ENCODE measurements around the gene EPHA4.

EPHA4 gene

GRCh38 chr2:221370076-221370856 lies 201.8 kb downstream of the EPHA4 start:
- no peak overlapping the region for H3K4me3 ChIP-seq (ENCODE audit: low read depth, low read length)
- TF ChIP-seq CTCF (IDR thresholded peaks at IDR 0.05; ENCODE audit: low read depth, low read length): no peak

Data from WI38 (cell line).